GM23338 (cell line): ENCODE results near the gene TMEM106C. TPM values are rescaled to one million over a fixed set of nuclear protein-coding genes. Genes with fewer than 3 reads are reported as not detected.

ENCODE experiments used
- ATAC-seq: fragments of 200-7000 bp; cut with Tn5 transposase; 3 replicates; pipeline ENCODE4 v1.9.1; 2020
- DNase-seq: peaks from one replicate; pipeline ENCODE4 v3.0.0-alpha.2; 2015; ENCODE audit warnings: low spot score
- H2AFZ ChIP-seq: fragments of 200-600 bp; sonication (generic); 2 replicates; pipeline ENCODE4 v1.8.0; 2016; ENCODE audit warnings: antibody characterized with exemption, mild to moderate bottlenecking, moderate library complexity
- H3F3A ChIP-seq: fragments of 200-600 bp; sonication (generic); replicated peaks from 2 replicates; pipeline ENCODE4 v1.8.0; 2017; ENCODE audit warnings: antibody characterized with exemption, mixed run types, low read depth
- H3K27ac ChIP-seq: fragments of 200-600 bp; sonication (generic); 2 replicates; pipeline ENCODE4 v1.6.1; 2016; ENCODE audit warnings: low read depth
- H3K27me3 ChIP-seq: fragments of 200-600 bp; sonication (generic); 2 replicates; pipeline ENCODE4 v1.8.0; 2016; ENCODE audit warnings: mild to moderate bottlenecking, mixed run types, moderate library complexity; ENCODE audit not compliant: insufficient read depth
- H3K36me3 ChIP-seq: fragments of 200-600 bp; sonication (generic); 2 replicates; pipeline ENCODE4 v1.8.0; 2016; ENCODE audit warnings: mild to moderate bottlenecking; ENCODE audit not compliant: insufficient read depth
- H3K4me1 ChIP-seq: fragments of 200-600 bp; sonication (generic); 2 replicates; pipeline ENCODE4 v1.8.0; 2016; ENCODE audit warnings: mild to moderate bottlenecking, moderate library complexity; ENCODE audit not compliant: insufficient read depth
- H3K4me2 ChIP-seq: fragments of 200-600 bp; sonication (generic); 2 replicates; pipeline ENCODE4 v1.7.1; 2017; ENCODE audit warnings: mixed run types
- H3K4me3 ChIP-seq: fragments of 200-600 bp; sonication (generic); 2 replicates; pipeline ENCODE4 v1.6.1; 2016; ENCODE audit warnings: mixed run types
- H3K79me2 ChIP-seq: fragments of 200-600 bp; sonication (generic); replicated peaks from 2 replicates; pipeline ENCODE4 v1.8.0; 2017; ENCODE audit warnings: mild to moderate bottlenecking; ENCODE audit not compliant: insufficient read depth
- H3K9me2 ChIP-seq: fragments of 200-600 bp; sonication (generic); 2 replicates; pipeline ENCODE4 v1.8.0; 2017; ENCODE audit not compliant: insufficient read depth
- H4K20me1 ChIP-seq: fragments of 200-600 bp; sonication (generic); replicated peaks from 2 replicates; pipeline ENCODE4 v1.8.0; 2017; ENCODE audit warnings: mild to moderate bottlenecking; ENCODE audit not compliant: insufficient read depth
- H3K27ac Mint-ChIP-seq: 2 replicates; pipeline ENCODE4 v1.8.0; 2020; ENCODE audit warnings: inconsistent platforms, mild to moderate bottlenecking, moderate library complexity, mixed read lengths
- H3K27me3 Mint-ChIP-seq: 3 replicates; pipeline ENCODE4 v1.8.0; 2022; ENCODE audit warnings: low read depth, mild to moderate bottlenecking, moderate library complexity, mixed read lengths, inconsistent platforms; ENCODE audit not compliant: insufficient read depth, poor library complexity
- H3K36me3 Mint-ChIP-seq: 3 replicates; pipeline ENCODE4 v1.8.0; 2021; ENCODE audit warnings: low read depth, mild to moderate bottlenecking, inconsistent platforms, moderate library complexity, mixed read lengths
- H3K4me1 Mint-ChIP-seq: 3 replicates; pipeline ENCODE4 v1.8.0; 2020; ENCODE audit warnings: mild to moderate bottlenecking, inconsistent platforms, mixed read lengths
- H3K4me3 Mint-ChIP-seq: 3 replicates; pipeline ENCODE4 v1.8.0; 2021; ENCODE audit warnings: moderate library complexity, mild to moderate bottlenecking, inconsistent platforms, mixed read lengths
- H3K9me3 Mint-ChIP-seq: 3 replicates; pipeline ENCODE4 v1.8.0; 2020; ENCODE audit warnings: moderate library complexity, mild to moderate bottlenecking, inconsistent platforms, mixed read lengths
- CREB1 ChIP-seq: fragments of 250-450 bp; sonication (Bioruptor Pico); IDR thresholded peaks from 2 replicates; pipeline ENCODE4 v1.5.0; 2020; ENCODE audit warnings: low read depth, mild to moderate bottlenecking, moderate library complexity
- ETS1 ChIP-seq: IDR thresholded peaks from 2 replicates; pipeline ENCODE4 v1.6.1; 2016; ENCODE audit warnings: antibody characterized with exemption
- EZH2 ChIP-seq: fragments of 200-600 bp; sonication (generic); IDR thresholded peaks from one replicate; pipeline ENCODE4 v1.8.0; 2017; ENCODE audit warnings: antibody characterized with exemption, mild to moderate bottlenecking, low read depth; ENCODE audit not compliant: unreplicated experiment
- EZH2phosphoT487 ChIP-seq: fragments of 200-600 bp; sonication (generic); IDR thresholded peaks from one replicate; pipeline ENCODE4 v1.8.1; 2018; ENCODE audit warnings: antibody characterized with exemption; ENCODE audit not compliant: unreplicated experiment
- JUNB ChIP-seq: IDR thresholded peaks from one replicate; pipeline ENCODE4 v1.6.1; 2016; ENCODE audit warnings: antibody characterized with exemption; ENCODE audit not compliant: unreplicated experiment
- NANOG ChIP-seq: IDR thresholded peaks from 2 replicates; pipeline ENCODE4 v1.6.1; 2016; ENCODE audit warnings: antibody characterized with exemption, borderline replicate concordance
- POLR2AphosphoS5 ChIP-seq: IDR thresholded peaks from 2 replicates; pipeline ENCODE4 v1.6.1; 2016; ENCODE audit warnings: antibody characterized with exemption, low read depth
- STAT1 ChIP-seq: IDR thresholded peaks from one replicate; pipeline ENCODE4 v1.6.1; 2016; ENCODE audit warnings: antibody characterized with exemption; ENCODE audit not compliant: unreplicated experiment
- ZNF114 ChIP-seq: fragments of 250-450 bp; sonication (Bioruptor Pico); IDR thresholded peaks from 2 replicates; pipeline ENCODE4 v1.5.0; 2020; ENCODE audit warnings: mild to moderate bottlenecking, moderate library complexity
- ZNF331 ChIP-seq: fragments of 250-450 bp; sonication (Bioruptor Pico); IDR thresholded peaks from 2 replicates; pipeline ENCODE4 v1.5.0; 2020; ENCODE audit warnings: low read depth, mild to moderate bottlenecking, moderate library complexity
- ZNF462 ChIP-seq: fragments of 250-450 bp; sonication (Bioruptor Pico); IDR thresholded peaks from 2 replicates; pipeline ENCODE4 v1.5.0; 2020; ENCODE audit warnings: mild to moderate bottlenecking, moderate library complexity
- polyA plus RNA-seq: library from polyadenylated mRNA; unstranded; fragments of >200 nt; fragmentation: Nextera tagmentation; extraction: Ambion mirVana; gene quantifications from 2 replicates; pipeline ENCODE4 v1.2.1, GENCODE V29; 2016
- total RNA-seq: library from RNA; depleted of rRNA; stranded (reverse); fragments of >200 nt; shearing (Covaris generic); gene quantifications from 2 replicates; pipeline ENCODE4 v1.2.3, GENCODE V29; 2014
- TF ChIP-seq, protein P1 (sequence below), 2 experiments: fragments of 200-600 bp in 1 of 2; sonication (generic) in 1 of 2; conservative IDR thresholded peaks; 2 replicates each; pipeline versions ENCODE4 v1.5.1 to v1.6.1; 2016 to 2017; ENCODE audit warnings: antibody characterized with exemption in 2 of 2, low read depth in 2 of 2, mild to moderate bottlenecking in 2 of 2, moderate library complexity in 1 of 2
- TF ChIP-seq, protein P2 (sequence below): IDR thresholded peaks from one replicate; pipeline ENCODE4 v1.6.1; 2018; ENCODE audit warnings: antibody characterized with exemption; ENCODE audit not compliant: unreplicated experiment

Gene TMEM106C
- total and polyA plus RNA-seq, 2 experiments from 2014 or later = 43.5 to 83.7 TPM

GRCh38 chr12:47973870-47974269 is 10.5 kb downstream of the TMEM106C start:
- Histone ChIP-seq H3K79me2 (no peaks in the 10 kb centered on the region), H3K4me2 (no peak overlapping the region), H3K36me3 (no peaks in the 10 kb centered on the region), H3K4me3 (no peak overlapping the region), H3K9me2 (no peaks in the 10 kb centered on the region), H2AFZ (no peak overlapping the region), H3K4me1 (no peaks in the 10 kb centered on the region), H3K27ac (no peak overlapping the region), H3K27me3 (no peaks in the 10 kb centered on the region), H3F3A (no peaks in the 10 kb centered on the region), H4K20me1 (no peaks in the 10 kb centered on the region)
- no peak for DNase-seq
- Mint-ChIP-seq H3K4me3 (no peak overlapping the region), H3K27me3 (peaks cover 12% of the 10 kb centered on the region), H3K36me3 (no peaks in the 10 kb centered on the region), H3K27ac (no peak overlapping the region), H3K4me1 (no peaks in the 10 kb centered on the region), H3K9me3 (no peaks in the 10 kb centered on the region)
- no peak for TF ChIP-seq ZNF331 (CRISPR knock-in tag)
- no peak for TF ChIP-seq ZNF114
- TF ChIP-seq, protein P1, sequence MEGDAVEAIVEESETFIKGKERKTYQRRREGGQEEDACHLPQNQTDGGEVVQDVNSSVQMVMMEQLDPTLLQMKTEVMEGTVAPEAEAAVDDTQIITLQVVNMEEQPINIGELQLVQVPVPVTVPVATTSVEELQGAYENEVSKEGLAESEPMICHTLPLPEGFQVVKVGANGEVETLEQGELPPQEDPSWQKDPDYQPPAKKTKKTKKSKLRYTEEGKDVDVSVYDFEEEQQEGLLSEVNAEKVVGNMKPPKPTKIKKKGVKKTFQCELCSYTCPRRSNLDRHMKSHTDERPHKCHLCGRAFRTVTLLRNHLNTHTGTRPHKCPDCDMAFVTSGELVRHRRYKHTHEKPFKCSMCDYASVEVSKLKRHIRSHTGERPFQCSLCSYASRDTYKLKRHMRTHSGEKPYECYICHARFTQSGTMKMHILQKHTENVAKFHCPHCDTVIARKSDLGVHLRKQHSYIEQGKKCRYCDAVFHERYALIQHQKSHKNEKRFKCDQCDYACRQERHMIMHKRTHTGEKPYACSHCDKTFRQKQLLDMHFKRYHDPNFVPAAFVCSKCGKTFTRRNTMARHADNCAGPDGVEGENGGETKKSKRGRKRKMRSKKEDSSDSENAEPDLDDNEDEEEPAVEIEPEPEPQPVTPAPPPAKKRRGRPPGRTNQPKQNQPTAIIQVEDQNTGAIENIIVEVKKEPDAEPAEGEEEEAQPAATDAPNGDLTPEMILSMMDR (conservative IDR thresholded peaks at IDR 0.05; ENCODE audit: low read depth in 2 of 2) = no peak
- TF ChIP-seq POLR2AphosphoS5 = no peak
- no peak for TF ChIP-seq STAT1
- no peak for TF ChIP-seq ZNF462 (CRISPR knock-in tag)
- TF ChIP-seq, protein P2, sequence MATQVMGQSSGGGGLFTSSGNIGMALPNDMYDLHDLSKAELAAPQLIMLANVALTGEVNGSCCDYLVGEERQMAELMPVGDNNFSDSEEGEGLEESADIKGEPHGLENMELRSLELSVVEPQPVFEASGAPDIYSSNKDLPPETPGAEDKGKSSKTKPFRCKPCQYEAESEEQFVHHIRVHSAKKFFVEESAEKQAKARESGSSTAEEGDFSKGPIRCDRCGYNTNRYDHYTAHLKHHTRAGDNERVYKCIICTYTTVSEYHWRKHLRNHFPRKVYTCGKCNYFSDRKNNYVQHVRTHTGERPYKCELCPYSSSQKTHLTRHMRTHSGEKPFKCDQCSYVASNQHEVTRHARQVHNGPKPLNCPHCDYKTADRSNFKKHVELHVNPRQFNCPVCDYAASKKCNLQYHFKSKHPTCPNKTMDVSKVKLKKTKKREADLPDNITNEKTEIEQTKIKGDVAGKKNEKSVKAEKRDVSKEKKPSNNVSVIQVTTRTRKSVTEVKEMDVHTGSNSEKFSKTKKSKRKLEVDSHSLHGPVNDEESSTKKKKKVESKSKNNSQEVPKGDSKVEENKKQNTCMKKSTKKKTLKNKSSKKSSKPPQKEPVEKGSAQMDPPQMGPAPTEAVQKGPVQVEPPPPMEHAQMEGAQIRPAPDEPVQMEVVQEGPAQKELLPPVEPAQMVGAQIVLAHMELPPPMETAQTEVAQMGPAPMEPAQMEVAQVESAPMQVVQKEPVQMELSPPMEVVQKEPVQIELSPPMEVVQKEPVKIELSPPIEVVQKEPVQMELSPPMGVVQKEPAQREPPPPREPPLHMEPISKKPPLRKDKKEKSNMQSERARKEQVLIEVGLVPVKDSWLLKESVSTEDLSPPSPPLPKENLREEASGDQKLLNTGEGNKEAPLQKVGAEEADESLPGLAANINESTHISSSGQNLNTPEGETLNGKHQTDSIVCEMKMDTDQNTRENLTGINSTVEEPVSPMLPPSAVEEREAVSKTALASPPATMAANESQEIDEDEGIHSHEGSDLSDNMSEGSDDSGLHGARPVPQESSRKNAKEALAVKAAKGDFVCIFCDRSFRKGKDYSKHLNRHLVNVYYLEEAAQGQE = no peak
- no peak for TF ChIP-seq EZH2
- no peak for TF ChIP-seq ETS1
- no peak for TF ChIP-seq JUNB
- no peak for TF ChIP-seq NANOG
- no peak for TF ChIP-seq CREB1 (CRISPR knock-in tag)
- TF ChIP-seq EZH2phosphoT487 = no peak
- ATAC-seq = no peak
